Measurements from ENCODE around the gene HLA-DQA1. TPM values are rescaled to one million over a fixed set of nuclear protein-coding genes. Genes with fewer than 3 reads are reported as not detected.

HLA-DQA1 gene
- total and polyA plus RNA-seq, 2 experiments from 2014 or later: 0.42 TPM; not detected in 1

DNA sequence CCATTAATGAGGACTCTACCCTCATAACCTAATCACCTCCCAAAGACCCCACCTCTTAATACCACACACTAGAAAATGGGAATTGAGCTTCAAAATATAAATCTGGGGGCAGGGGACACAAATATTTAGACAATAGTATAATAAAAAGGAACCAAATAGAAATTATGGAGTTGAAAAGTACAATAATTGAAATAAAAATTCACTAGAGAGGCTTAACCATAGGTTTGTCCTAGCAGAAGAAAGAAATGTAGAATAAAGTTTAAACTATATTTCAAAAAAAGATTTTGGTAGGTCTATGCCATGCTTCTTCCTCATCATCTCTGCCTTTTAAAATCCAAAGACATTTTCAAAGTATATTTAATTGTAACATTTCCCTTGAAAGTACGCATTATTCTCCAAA is 19.5 kb upstream of the HLA-DQA1 start:
- Histone ChIP-seq H3K9me2 (ENCODE audit: insufficient read depth) (no peaks in the 10 kb centered on the region), H2AFZ (no peak overlapping the region), H3K4me2 (no peak overlapping the region), H3K27me3 (ENCODE audit: insufficient read depth) (no peaks in the 10 kb centered on the region), H3F3A (replicated peaks; ENCODE audit: low read depth) (no peaks in the 10 kb centered on the region), H3K4me3 (no peak overlapping the region), H3K27ac (ENCODE audit: low read depth) (no peak overlapping the region), H4K20me1 (replicated peaks; ENCODE audit: insufficient read depth) (no peaks in the 10 kb centered on the region), H3K79me2 (replicated peaks; ENCODE audit: insufficient read depth) (no peaks in the 10 kb centered on the region), H3K4me1 (ENCODE audit: insufficient read depth) (no peaks in the 10 kb centered on the region), H3K36me3 (ENCODE audit: insufficient read depth) (no peaks in the 10 kb centered on the region)
- Mint-ChIP-seq H3K9me3 (no peaks in the 10 kb centered on the region), H3K4me3 (no peak overlapping the region), H3K36me3 (ENCODE audit: low read depth) (no peaks in the 10 kb centered on the region), H3K27me3 (ENCODE audit: insufficient read depth, low read depth, poor library complexity) (no peaks in the 10 kb centered on the region), H3K4me1 (peaks cover 9% of the 10 kb centered on the region), H3K27ac (no peak overlapping the region)
- no peak for DNase-seq (ENCODE audit: low spot score)
- TF ChIP-seq, protein P1, sequence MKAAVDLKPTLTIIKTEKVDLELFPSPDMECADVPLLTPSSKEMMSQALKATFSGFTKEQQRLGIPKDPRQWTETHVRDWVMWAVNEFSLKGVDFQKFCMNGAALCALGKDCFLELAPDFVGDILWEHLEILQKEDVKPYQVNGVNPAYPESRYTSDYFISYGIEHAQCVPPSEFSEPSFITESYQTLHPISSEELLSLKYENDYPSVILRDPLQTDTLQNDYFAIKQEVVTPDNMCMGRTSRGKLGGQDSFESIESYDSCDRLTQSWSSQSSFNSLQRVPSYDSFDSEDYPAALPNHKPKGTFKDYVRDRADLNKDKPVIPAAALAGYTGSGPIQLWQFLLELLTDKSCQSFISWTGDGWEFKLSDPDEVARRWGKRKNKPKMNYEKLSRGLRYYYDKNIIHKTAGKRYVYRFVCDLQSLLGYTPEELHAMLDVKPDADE (IDR thresholded peaks at IDR 0.05): no peak
- TF ChIP-seq ZNF114 (CRISPR knock-in tag; IDR thresholded peaks at IDR 0.05) (no peak), ZNF331 (CRISPR knock-in tag; IDR thresholded peaks at IDR 0.05; ENCODE audit: low read depth) (no peak), JUNB (IDR thresholded peaks at IDR 0.05; ENCODE audit: unreplicated experiment) (no peak), POLR2AphosphoS5 (IDR thresholded peaks at IDR 0.05; ENCODE audit: low read depth) (no peak), STAT1 (IDR thresholded peaks at IDR 0.05; ENCODE audit: unreplicated experiment) (no peak), EZH2phosphoT487 (IDR thresholded peaks at IDR 0.05; ENCODE audit: unreplicated experiment) (no peak), NANOG (IDR thresholded peaks at IDR 0.05; ENCODE audit: borderline replicate concordance) (no peak), CREB1 (CRISPR knock-in tag; IDR thresholded peaks at IDR 0.05; ENCODE audit: low read depth) (no peak), EZH2 (IDR thresholded peaks at IDR 0.05; ENCODE audit: low read depth, unreplicated experiment) (no peak)
- TF ChIP-seq, protein P2, sequence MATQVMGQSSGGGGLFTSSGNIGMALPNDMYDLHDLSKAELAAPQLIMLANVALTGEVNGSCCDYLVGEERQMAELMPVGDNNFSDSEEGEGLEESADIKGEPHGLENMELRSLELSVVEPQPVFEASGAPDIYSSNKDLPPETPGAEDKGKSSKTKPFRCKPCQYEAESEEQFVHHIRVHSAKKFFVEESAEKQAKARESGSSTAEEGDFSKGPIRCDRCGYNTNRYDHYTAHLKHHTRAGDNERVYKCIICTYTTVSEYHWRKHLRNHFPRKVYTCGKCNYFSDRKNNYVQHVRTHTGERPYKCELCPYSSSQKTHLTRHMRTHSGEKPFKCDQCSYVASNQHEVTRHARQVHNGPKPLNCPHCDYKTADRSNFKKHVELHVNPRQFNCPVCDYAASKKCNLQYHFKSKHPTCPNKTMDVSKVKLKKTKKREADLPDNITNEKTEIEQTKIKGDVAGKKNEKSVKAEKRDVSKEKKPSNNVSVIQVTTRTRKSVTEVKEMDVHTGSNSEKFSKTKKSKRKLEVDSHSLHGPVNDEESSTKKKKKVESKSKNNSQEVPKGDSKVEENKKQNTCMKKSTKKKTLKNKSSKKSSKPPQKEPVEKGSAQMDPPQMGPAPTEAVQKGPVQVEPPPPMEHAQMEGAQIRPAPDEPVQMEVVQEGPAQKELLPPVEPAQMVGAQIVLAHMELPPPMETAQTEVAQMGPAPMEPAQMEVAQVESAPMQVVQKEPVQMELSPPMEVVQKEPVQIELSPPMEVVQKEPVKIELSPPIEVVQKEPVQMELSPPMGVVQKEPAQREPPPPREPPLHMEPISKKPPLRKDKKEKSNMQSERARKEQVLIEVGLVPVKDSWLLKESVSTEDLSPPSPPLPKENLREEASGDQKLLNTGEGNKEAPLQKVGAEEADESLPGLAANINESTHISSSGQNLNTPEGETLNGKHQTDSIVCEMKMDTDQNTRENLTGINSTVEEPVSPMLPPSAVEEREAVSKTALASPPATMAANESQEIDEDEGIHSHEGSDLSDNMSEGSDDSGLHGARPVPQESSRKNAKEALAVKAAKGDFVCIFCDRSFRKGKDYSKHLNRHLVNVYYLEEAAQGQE (IDR thresholded peaks at IDR 0.05; ENCODE audit: unreplicated experiment): no peak
- TF ChIP-seq, protein P3, sequence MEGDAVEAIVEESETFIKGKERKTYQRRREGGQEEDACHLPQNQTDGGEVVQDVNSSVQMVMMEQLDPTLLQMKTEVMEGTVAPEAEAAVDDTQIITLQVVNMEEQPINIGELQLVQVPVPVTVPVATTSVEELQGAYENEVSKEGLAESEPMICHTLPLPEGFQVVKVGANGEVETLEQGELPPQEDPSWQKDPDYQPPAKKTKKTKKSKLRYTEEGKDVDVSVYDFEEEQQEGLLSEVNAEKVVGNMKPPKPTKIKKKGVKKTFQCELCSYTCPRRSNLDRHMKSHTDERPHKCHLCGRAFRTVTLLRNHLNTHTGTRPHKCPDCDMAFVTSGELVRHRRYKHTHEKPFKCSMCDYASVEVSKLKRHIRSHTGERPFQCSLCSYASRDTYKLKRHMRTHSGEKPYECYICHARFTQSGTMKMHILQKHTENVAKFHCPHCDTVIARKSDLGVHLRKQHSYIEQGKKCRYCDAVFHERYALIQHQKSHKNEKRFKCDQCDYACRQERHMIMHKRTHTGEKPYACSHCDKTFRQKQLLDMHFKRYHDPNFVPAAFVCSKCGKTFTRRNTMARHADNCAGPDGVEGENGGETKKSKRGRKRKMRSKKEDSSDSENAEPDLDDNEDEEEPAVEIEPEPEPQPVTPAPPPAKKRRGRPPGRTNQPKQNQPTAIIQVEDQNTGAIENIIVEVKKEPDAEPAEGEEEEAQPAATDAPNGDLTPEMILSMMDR (conservative IDR thresholded peaks at IDR 0.05; ENCODE audit: low read depth in 2 of 2): no peak
- TF ChIP-seq, protein P4, sequence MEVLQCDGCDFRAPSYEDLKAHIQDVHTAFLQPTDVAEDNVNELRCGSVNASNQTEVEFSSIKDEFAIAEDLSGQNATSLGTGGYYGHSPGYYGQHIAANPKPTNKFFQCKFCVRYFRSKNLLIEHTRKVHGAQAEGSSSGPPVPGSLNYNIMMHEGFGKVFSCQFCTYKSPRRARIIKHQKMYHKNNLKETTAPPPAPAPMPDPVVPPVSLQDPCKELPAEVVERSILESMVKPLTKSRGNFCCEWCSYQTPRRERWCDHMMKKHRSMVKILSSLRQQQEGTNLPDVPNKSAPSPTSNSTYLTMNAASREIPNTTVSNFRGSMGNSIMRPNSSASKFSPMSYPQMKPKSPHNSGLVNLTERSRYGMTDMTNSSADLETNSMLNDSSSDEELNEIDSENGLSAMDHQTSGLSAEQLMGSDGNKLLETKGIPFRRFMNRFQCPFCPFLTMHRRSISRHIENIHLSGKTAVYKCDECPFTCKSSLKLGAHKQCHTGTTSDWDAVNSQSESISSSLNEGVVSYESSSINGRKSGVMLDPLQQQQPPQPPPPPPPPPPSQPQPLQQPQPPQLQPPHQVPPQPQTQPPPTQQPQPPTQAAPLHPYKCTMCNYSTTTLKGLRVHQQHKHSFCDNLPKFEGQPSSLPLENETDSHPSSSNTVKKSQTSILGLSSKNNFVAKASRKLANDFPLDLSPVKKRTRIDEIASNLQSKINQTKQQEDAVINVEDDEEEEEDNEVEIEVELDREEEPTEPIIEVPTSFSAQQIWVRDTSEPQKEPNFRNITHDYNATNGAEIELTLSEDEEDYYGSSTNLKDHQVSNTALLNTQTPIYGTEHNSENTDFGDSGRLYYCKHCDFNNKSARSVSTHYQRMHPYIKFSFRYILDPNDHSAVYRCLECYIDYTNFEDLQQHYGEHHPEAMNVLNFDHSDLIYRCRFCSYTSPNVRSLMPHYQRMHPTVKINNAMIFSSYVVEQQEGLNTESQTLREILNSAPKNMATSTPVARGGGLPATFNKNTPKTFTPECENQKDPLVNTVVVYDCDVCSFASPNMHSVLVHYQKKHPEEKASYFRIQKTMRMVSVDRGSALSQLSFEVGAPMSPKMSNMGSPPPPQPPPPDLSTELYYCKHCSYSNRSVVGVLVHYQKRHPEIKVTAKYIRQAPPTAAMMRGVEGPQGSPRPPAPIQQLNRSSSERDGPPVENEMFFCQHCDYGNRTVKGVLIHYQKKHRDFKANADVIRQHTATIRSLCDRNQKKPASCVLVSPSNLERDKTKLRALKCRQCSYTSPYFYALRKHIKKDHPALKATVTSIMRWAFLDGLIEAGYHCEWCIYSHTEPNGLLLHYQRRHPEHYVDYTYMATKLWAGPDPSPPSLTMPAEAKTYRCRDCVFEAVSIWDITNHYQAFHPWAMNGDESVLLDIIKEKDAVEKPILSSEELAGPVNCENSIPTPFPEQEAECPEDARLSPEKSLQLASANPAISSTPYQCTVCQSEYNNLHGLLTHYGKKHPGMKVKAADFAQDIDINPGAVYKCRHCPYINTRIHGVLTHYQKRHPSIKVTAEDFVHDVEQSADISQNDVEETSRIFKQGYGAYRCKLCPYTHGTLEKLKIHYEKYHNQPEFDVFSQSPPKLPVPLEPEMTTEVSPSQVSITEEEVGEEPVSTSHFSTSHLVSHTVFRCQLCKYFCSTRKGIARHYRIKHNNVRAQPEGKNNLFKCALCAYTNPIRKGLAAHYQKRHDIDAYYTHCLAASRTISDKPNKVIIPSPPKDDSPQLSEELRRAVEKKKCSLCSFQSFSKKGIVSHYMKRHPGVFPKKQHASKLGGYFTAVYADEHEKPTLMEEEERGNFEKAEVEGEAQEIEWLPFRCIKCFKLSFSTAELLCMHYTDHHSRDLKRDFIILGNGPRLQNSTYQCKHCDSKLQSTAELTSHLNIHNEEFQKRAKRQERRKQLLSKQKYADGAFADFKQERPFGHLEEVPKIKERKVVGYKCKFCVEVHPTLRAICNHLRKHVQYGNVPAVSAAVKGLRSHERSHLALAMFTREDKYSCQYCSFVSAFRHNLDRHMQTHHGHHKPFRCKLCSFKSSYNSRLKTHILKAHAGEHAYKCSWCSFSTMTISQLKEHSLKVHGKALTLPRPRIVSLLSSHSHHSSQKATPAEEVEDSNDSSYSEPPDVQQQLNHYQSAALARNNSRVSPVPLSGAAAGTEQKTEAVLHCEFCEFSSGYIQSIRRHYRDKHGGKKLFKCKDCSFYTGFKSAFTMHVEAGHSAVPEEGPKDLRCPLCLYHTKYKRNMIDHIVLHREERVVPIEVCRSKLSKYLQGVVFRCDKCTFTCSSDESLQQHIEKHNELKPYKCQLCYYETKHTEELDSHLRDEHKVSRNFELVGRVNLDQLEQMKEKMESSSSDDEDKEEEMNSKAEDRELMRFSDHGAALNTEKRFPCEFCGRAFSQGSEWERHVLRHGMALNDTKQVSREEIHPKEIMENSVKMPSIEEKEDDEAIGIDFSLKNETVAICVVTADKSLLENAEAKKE (CRISPR knock-in tag; IDR thresholded peaks at IDR 0.05): no peak
- ATAC-seq: no peak

Measured in GM23338 (cell line).